Effector memory CD8-positive, alpha-beta T cell (primary cell): ENCODE measurements around the gene ADAMTS17.
A peak's percentile ranks its signal among the peaks of the same experiment; 100 is the strongest.

Experiments
- ATAC-seq: fragments of 150-1000 bp; cut with Tn5 transposase; replicated peaks from 2 replicates; pipeline ENCODE4 v1.10.0; 2021; ENCODE audit warnings: mild to moderate bottlenecking, moderate library complexity
- DNase-seq, 3 experiments: peaks; one replicate each; pipeline ENCODE4 v3.0.0; 2021
- H3K27ac Mint-ChIP-seq, 2 donors: one replicate each; pipeline ENCODE4 v1.8.0; 2022; ENCODE audit warnings: mild to moderate bottlenecking in 2 of 2, mixed read lengths in 2 of 2, moderate library complexity in 2 of 2
- H3K27me3 Mint-ChIP-seq, 2 donors: one replicate each; pipeline ENCODE4 v1.8.0; 2022; ENCODE audit warnings: mixed read lengths in 2 of 2
- H3K36me3 Mint-ChIP-seq: one replicate; pipeline ENCODE4 v1.8.0; 2022; ENCODE audit warnings: mild to moderate bottlenecking, moderate library complexity, mixed read lengths; ENCODE audit not compliant: insufficient read depth
- H3K4me1 Mint-ChIP-seq, 2 donors: one replicate each; pipeline ENCODE4 v1.8.0; 2022; ENCODE audit warnings: low read depth in 2 of 2, mixed read lengths in 2 of 2
- H3K4me3 Mint-ChIP-seq, 2 donors: one replicate each; pipeline ENCODE4 v1.8.0; 2022; ENCODE audit warnings: mild to moderate bottlenecking in 2 of 2, mixed read lengths in 2 of 2, moderate library complexity in 2 of 2
- H3K9me3 Mint-ChIP-seq, 2 donors: one replicate each; pipeline ENCODE4 v1.8.0; 2022; ENCODE audit warnings: mixed read lengths in 2 of 2

ADAMTS17 gene

GRCh38 chr15:99959326-99959725 lies 382.4 kb downstream of the ADAMTS17 start:
- DNase-seq (no peak), ATAC-seq (no peak)
- Mint-ChIP-seq H3K27me3 (peaks cover 59 to 78% of the 10 kb centered on the region in 2 donors), H3K36me3 (no peaks in the 10 kb centered on the region), H3K9me3 (no peaks in the 10 kb centered on the region), H3K4me1 (peaks cover 2 to 4% of the 10 kb centered on the region in 2 donors), H3K27ac (no peak overlapping the region), H3K4me3 (no peak overlapping the region)

GRCh38 chr15:99958426-99959097 lies 383.2 kb downstream of the ADAMTS17 start:
- Mint-ChIP-seq H3K9me3 (no peaks in the 10 kb centered on the region), H3K4me3 (no peak overlapping the region), H3K36me3 (no peaks in the 10 kb centered on the region), H3K27ac (no peak overlapping the region), H3K27me3 (peaks cover 62 to 78% of the 10 kb centered on the region in 2 donors), H3K4me1 (peaks cover 2 to 4% of the 10 kb centered on the region in 2 donors)
- DNase-seq (no peak), ATAC-seq (no peak)

- H3K4me3 Mint-ChIP-seq, result no peak overlapping the region
- no peak for DNase-seq
- peaks cover 2 to 4% of the 10 kb centered on the region in 2 donors for H3K4me1 Mint-ChIP-seq
- no peak for ATAC-seq
- no peaks in the 10 kb centered on the region for H3K36me3 Mint-ChIP-seq
- H3K27ac Mint-ChIP-seq, result no peak overlapping the region
- peaks cover 70 to 86% of the 10 kb centered on the region in 2 donors for H3K27me3 Mint-ChIP-seq
- H3K9me3 Mint-ChIP-seq, result no peaks in the 10 kb centered on the region
These were observed 384.1 kb downstream of the ADAMTS17 start for GRCh38 chr15:99957642-99958013.

GRCh38 chr15:99956820-99957641 lies 384.7 kb downstream of the ADAMTS17 start:
- DNase-seq (no peak), ATAC-seq (no peak)
- H3K27ac Mint-ChIP-seq, result no peak overlapping the region
- H3K4me1 Mint-ChIP-seq, result peaks cover 2 to 4% of the 10 kb centered on the region in 2 donors
- H3K9me3 Mint-ChIP-seq, result no peaks in the 10 kb centered on the region
- H3K36me3 Mint-ChIP-seq, result no peaks in the 10 kb centered on the region
- H3K27me3 Mint-ChIP-seq, result peaks cover 74 to 87% of the 10 kb centered on the region in 2 donors
- no peak overlapping the region for H3K4me3 Mint-ChIP-seq

GRCh38 chr15:99956022-99956775 lies 385.6 kb downstream of the ADAMTS17 start:
- H3K36me3 Mint-ChIP-seq, result no peaks in the 10 kb centered on the region
- peaks cover 0 to 4% of the 10 kb centered on the region in 2 donors for H3K4me1 Mint-ChIP-seq
- DNase-seq, result no peak
- no peak for ATAC-seq
- no peaks in the 10 kb centered on the region for H3K9me3 Mint-ChIP-seq
- peaks cover 80 to 89% of the 10 kb centered on the region in 2 donors for H3K27me3 Mint-ChIP-seq
- H3K27ac Mint-ChIP-seq, result peak overlapping the region in 1 of 2 donors; percentile 23
- no peak overlapping the region for H3K4me3 Mint-ChIP-seq

- H3K9me3 Mint-ChIP-seq, result peaks cover 0 to 2% of the 10 kb centered on the region in 2 donors
- peaks cover 0 to 4% of the 10 kb centered on the region in 2 donors for H3K4me1 Mint-ChIP-seq
- no peak for ATAC-seq
- DNase-seq, result no peak
- no peak overlapping the region for H3K4me3 Mint-ChIP-seq
- H3K36me3 Mint-ChIP-seq, result no peaks in the 10 kb centered on the region
- H3K27ac Mint-ChIP-seq, result peak overlapping the region in 1 of 2 donors; percentile 23
- H3K27me3 Mint-ChIP-seq, result peaks cover 79 to 88% of the 10 kb centered on the region in 2 donors
These were observed 386.2 kb downstream of the ADAMTS17 start for GRCh38 chr15:99955532-99955931.

- Mint-ChIP-seq H3K27ac (no peak overlapping the region), H3K36me3 (no peaks in the 10 kb centered on the region), H3K4me3 (no peak overlapping the region), H3K4me1 (peaks cover 0 to 4% of the 10 kb centered on the region in 2 donors), H3K9me3 (peaks cover 0 to 2% of the 10 kb centered on the region in 2 donors), H3K27me3 (peaks cover 78 to 88% of the 10 kb centered on the region in 2 donors)
- DNase-seq (no peak), ATAC-seq (no peak)
These were observed 386.6 kb downstream of the ADAMTS17 start for GRCh38 chr15:99955181-99955525.

GRCh38 chr15:99954361-99955180 lies 387.2 kb downstream of the ADAMTS17 start:
- Mint-ChIP-seq H3K36me3 (no peaks in the 10 kb centered on the region), H3K4me3 (no peak overlapping the region), H3K4me1 (peaks cover 0 to 4% of the 10 kb centered on the region in 2 donors), H3K27ac (no peak overlapping the region), H3K9me3 (peaks cover 0 to 2% of the 10 kb centered on the region in 2 donors), H3K27me3 (peaks cover 78 to 88% of the 10 kb centered on the region in 2 donors)
- ATAC-seq (no peak), DNase-seq (no peak)

GRCh38 chr15:99953886-99954285 lies 387.9 kb downstream of the ADAMTS17 start:
- peaks cover 80 to 91% of the 10 kb centered on the region in 2 donors for H3K27me3 Mint-ChIP-seq
- ATAC-seq, result no peak
- no peak overlapping the region for H3K4me3 Mint-ChIP-seq
- no peak for DNase-seq
- H3K36me3 Mint-ChIP-seq, result no peaks in the 10 kb centered on the region
- peaks cover 0 to 4% of the 10 kb centered on the region in 2 donors for H3K4me1 Mint-ChIP-seq
- H3K9me3 Mint-ChIP-seq, result peaks cover 0 to 2% of the 10 kb centered on the region in 2 donors
- H3K27ac Mint-ChIP-seq, result no peak overlapping the region

GRCh38 chr15:99951511-99951910 lies 390.3 kb downstream of the ADAMTS17 start:
- peaks cover 66 to 70% of the 10 kb centered on the region in 2 donors for H3K27me3 Mint-ChIP-seq
- H3K36me3 Mint-ChIP-seq, result no peaks in the 10 kb centered on the region
- ATAC-seq (no peak), DNase-seq (no peak)
- peaks cover 0 to 2% of the 10 kb centered on the region in 2 donors for H3K9me3 Mint-ChIP-seq
- H3K4me1 Mint-ChIP-seq, result no peaks in the 10 kb centered on the region
- H3K27ac Mint-ChIP-seq, result no peak overlapping the region
- H3K4me3 Mint-ChIP-seq, result no peak overlapping the region

GRCh38 chr15:99944131-99944530 lies 397.6 kb downstream of the ADAMTS17 start:
- DNase-seq (no peak), ATAC-seq (no peak)
- H3K27me3 Mint-ChIP-seq, result peaks cover 34 to 44% of the 10 kb centered on the region in 2 donors
- H3K4me1 Mint-ChIP-seq, result no peaks in the 10 kb centered on the region
- peaks cover 4 to 20% of the 10 kb centered on the region in 2 donors for H3K9me3 Mint-ChIP-seq
- H3K36me3 Mint-ChIP-seq, result no peaks in the 10 kb centered on the region
- H3K4me3 Mint-ChIP-seq, result no peak overlapping the region
- no peak overlapping the region for H3K27ac Mint-ChIP-seq

- DNase-seq (no peak), ATAC-seq (no peak)
- no peaks in the 10 kb centered on the region for H3K4me1 Mint-ChIP-seq
- H3K4me3 Mint-ChIP-seq, result no peak overlapping the region
- H3K36me3 Mint-ChIP-seq, result no peaks in the 10 kb centered on the region
- peaks cover 40 to 43% of the 10 kb centered on the region in 2 donors for H3K27me3 Mint-ChIP-seq
- no peak overlapping the region for H3K27ac Mint-ChIP-seq
- H3K9me3 Mint-ChIP-seq, result peaks cover 4 to 20% of the 10 kb centered on the region in 2 donors
These were observed 398.3 kb downstream of the ADAMTS17 start for GRCh38 chr15:99943466-99943865.
